ENCODE measurements around the gene PTPRD.

Gene PTPRD

GRCh38 chr9:9016597-9016996 is 1596.2 kb downstream of the PTPRD start:
- POLR2A ChIA-PET: no interaction called here
- Histone ChIP-seq H3K36me3 (ENCODE audit: control insufficient read depth in 2 of 2, insufficient read depth in 1 of 2, low read length in 2 of 2) (no peaks in the 10 kb centered on the region), H3K4me1 (ENCODE audit: control insufficient read depth, insufficient read depth, low read length) (no peaks in the 10 kb centered on the region), H3K27ac (ENCODE audit: extremely low read depth, low read depth, low read length) (no peak overlapping the region), H3K9me3 (ENCODE audit: control insufficient read depth, insufficient read depth, low read depth, low read length) (no peaks in the 10 kb centered on the region), H3K4me3 (ENCODE audit: low read depth, low read length) (no peak overlapping the region)
- CTCF ChIA-PET: no interaction called here
- TF ChIP-seq ZNF501 (tag by site-specific recombination; IDR thresholded peaks at IDR 0.05) (no peak), ZNF473 (tag by site-specific recombination; IDR thresholded peaks at IDR 0.05) (no peak), ZNF350 (tag by site-specific recombination; IDR thresholded peaks at IDR 0.05) (no peak), GLI4 (tag by site-specific recombination; IDR thresholded peaks at IDR 0.05) (no peak), ZNF76 (tag by site-specific recombination; IDR thresholded peaks at IDR 0.05; ENCODE audit: borderline replicate concordance, low read depth) (no peak), ZNF394 (tag by site-specific recombination; IDR thresholded peaks at IDR 0.05; ENCODE audit: borderline replicate concordance) (no peak)

GRCh38 chr9:9004810-9005209 is 1608.0 kb downstream of the PTPRD start:
- Histone ChIP-seq H3K36me3 (ENCODE audit: control insufficient read depth in 2 of 2, insufficient read depth in 1 of 2, low read length in 2 of 2) (no peaks in the 10 kb centered on the region), H3K4me3 (ENCODE audit: low read depth, low read length) (no peak overlapping the region), H3K9me3 (ENCODE audit: control insufficient read depth, insufficient read depth, low read depth, low read length) (no peaks in the 10 kb centered on the region), H3K4me1 (ENCODE audit: control insufficient read depth, insufficient read depth, low read length) (no peaks in the 10 kb centered on the region), H3K27ac (ENCODE audit: extremely low read depth, low read depth, low read length) (no peak overlapping the region)
- POLR2A ChIA-PET: no interaction called here
- CTCF ChIA-PET: interaction anchor here (0.5 to 0.7 kb wide), 2 partner anchors 379 to 1629 kb away, joined by 3 read pairs; no protein-coding TSS in a partner anchor
- TF ChIP-seq ZNF510 (tag by site-specific recombination; IDR thresholded peaks at IDR 0.05; ENCODE audit: insufficient replicate concordance) (no peak), HOXA7 (CRISPR knock-in tag; IDR thresholded peaks at IDR 0.05; ENCODE audit: borderline replicate concordance) (no peak), HOXC10 (CRISPR knock-in tag; IDR thresholded peaks at IDR 0.05) (no peak), ZNF521 (tag by site-specific recombination; IDR thresholded peaks at IDR 0.05) (no peak), MEIS1 (CRISPR knock-in tag; IDR thresholded peaks at IDR 0.05; ENCODE audit: borderline replicate concordance) (no peak), ZNF621 (tag by site-specific recombination; IDR thresholded peaks at IDR 0.05) (no peak), ZNF48 (tag by site-specific recombination; IDR thresholded peaks at IDR 0.05) (no peak), ZNF146 (tag by site-specific recombination; IDR thresholded peaks at IDR 0.05) (no peak), TCF7L2 (IDR thresholded peaks at IDR 0.05; ENCODE audit: borderline replicate concordance, low read depth, low read length) (no peak), ZNF544 (tag by site-specific recombination; IDR thresholded peaks at IDR 0.05) (no peak), ZNF16 (tag by site-specific recombination; IDR thresholded peaks at IDR 0.05; ENCODE audit: low read depth) (no peak), PRDM1 (tag by site-specific recombination; IDR thresholded peaks at IDR 0.05) (no peak), ZNF19 (tag by site-specific recombination; IDR thresholded peaks at IDR 0.05; ENCODE audit: low read depth) (no peak), ZNF549 (tag by site-specific recombination; IDR thresholded peaks at IDR 0.05) (no peak), ZEB2 (tag by site-specific recombination; IDR thresholded peaks at IDR 0.05) (no peak), ZNF24 (tag by site-specific recombination; IDR thresholded peaks at IDR 0.05) (no peak), ZNF791 (tag by site-specific recombination; IDR thresholded peaks at IDR 0.05) (no peak), HIC1 (tag by site-specific recombination; IDR thresholded peaks at IDR 0.05) (no peak), ZNF645 (tag by site-specific recombination; IDR thresholded peaks at IDR 0.05) (no peak)
